Measurements from ENCODE around the gene PANX2. TPM values are rescaled to one million over a fixed set of nuclear protein-coding genes. Genes with fewer than 3 reads are reported as not detected.

PANX2 gene
- total RNA-seq, 1 donor from 2014 or later: 4.2 TPM

GRCh38 chr22:50211147-50211546 is 40.6 kb downstream of the PANX2 start:
- Histone ChIP-seq H3K4me3 (no peak overlapping the region), H3K4me1 (peaks cover 27% of the 10 kb centered on the region), H3K27ac (no peak overlapping the region), H3K9me3 (no peaks in the 10 kb centered on the region), H3K27me3 (no peaks in the 10 kb centered on the region), H3K36me3 (peaks cover 0 to 61% of the 10 kb centered on the region in 2 donors)
- intact Hi-C loops (cut with DNase I): no loop called here
- no peak for TF ChIP-seq CTCF (IDR thresholded peaks at IDR 0.05)
- no peak for TF ChIP-seq POLR2AphosphoS5 (IDR thresholded peaks at IDR 0.05; ENCODE audit: insufficient read depth in 1 of 2, low read depth in 1 of 2)
- TF ChIP-seq POLR2A (IDR thresholded peaks at IDR 0.05): no peak
- DNase-seq (ENCODE audit: extremely low spot score in 2 of 2): no peak

GRCh38 chr22:50213263-50213662 is 42.7 kb downstream of the PANX2 start:
- H3K9me3 ChIP-seq: no peaks in the 10 kb centered on the region
- DNase-seq (ENCODE audit: extremely low spot score in 2 of 2): no peak
- peaks cover 12% of the 10 kb centered on the region for H3K4me1 ChIP-seq
- TF ChIP-seq POLR2AphosphoS5 (IDR thresholded peaks at IDR 0.05; ENCODE audit: insufficient read depth in 1 of 2, low read depth in 1 of 2) (no peak), POLR2A (IDR thresholded peaks at IDR 0.05) (no peak), CTCF (IDR thresholded peaks at IDR 0.05) (no peak)
- peaks cover 0 to 71% of the 10 kb centered on the region in 2 donors for H3K36me3 ChIP-seq
- H3K4me3 ChIP-seq: no peak overlapping the region
- H3K27me3 ChIP-seq: no peaks in the 10 kb centered on the region
- intact Hi-C loops (cut with DNase I): no loop called here
- no peak overlapping the region for H3K27ac ChIP-seq

- TF ChIP-seq CTCF (IDR thresholded peaks at IDR 0.05) (no peak), POLR2A (IDR thresholded peaks at IDR 0.05) (no peak), POLR2AphosphoS5 (IDR thresholded peaks at IDR 0.05; ENCODE audit: insufficient read depth in 1 of 2, low read depth in 1 of 2) (no peak)
- intact Hi-C loops (cut with DNase I): no loop called here
- Histone ChIP-seq H3K4me3 (no peak overlapping the region), H3K4me1 (no peaks in the 10 kb centered on the region), H3K27ac (no peak overlapping the region), H3K27me3 (no peaks in the 10 kb centered on the region), H3K9me3 (no peaks in the 10 kb centered on the region), H3K36me3 (peaks cover 0 to 82% of the 10 kb centered on the region in 2 donors)
- no peak for DNase-seq (ENCODE audit: extremely low spot score in 2 of 2)
Observed at GRCh38 chr22:50215297-50216054, 44.9 kb downstream of the PANX2 start.

GRCh38 chr22:50216055-50216683 is 45.6 kb downstream of the PANX2 start:
- Histone ChIP-seq H3K27ac (no peak overlapping the region), H3K9me3 (no peaks in the 10 kb centered on the region), H3K27me3 (no peaks in the 10 kb centered on the region), H3K36me3 (peaks cover 0 to 82% of the 10 kb centered on the region in 2 donors), H3K4me1 (no peaks in the 10 kb centered on the region), H3K4me3 (no peak overlapping the region)
- DNase-seq (ENCODE audit: extremely low spot score in 2 of 2): no peak
- intact Hi-C loops (cut with DNase I): no loop called here
- TF ChIP-seq POLR2AphosphoS5 (IDR thresholded peaks at IDR 0.05; ENCODE audit: insufficient read depth in 1 of 2, low read depth in 1 of 2) (no peak), POLR2A (IDR thresholded peaks at IDR 0.05) (no peak), CTCF (IDR thresholded peaks at IDR 0.05) (no peak)
